ENCODE results near the gene SLC34A3.
A peak's percentile ranks its signal among the peaks of the same experiment; 100 is the strongest.
"Not testable (repeated sequence)": the region's sequence is repeated elsewhere in the genome, so short reads cannot be mapped to it uniquely, and the experiment has no call there.

The SLC34A3 gene

DNA sequence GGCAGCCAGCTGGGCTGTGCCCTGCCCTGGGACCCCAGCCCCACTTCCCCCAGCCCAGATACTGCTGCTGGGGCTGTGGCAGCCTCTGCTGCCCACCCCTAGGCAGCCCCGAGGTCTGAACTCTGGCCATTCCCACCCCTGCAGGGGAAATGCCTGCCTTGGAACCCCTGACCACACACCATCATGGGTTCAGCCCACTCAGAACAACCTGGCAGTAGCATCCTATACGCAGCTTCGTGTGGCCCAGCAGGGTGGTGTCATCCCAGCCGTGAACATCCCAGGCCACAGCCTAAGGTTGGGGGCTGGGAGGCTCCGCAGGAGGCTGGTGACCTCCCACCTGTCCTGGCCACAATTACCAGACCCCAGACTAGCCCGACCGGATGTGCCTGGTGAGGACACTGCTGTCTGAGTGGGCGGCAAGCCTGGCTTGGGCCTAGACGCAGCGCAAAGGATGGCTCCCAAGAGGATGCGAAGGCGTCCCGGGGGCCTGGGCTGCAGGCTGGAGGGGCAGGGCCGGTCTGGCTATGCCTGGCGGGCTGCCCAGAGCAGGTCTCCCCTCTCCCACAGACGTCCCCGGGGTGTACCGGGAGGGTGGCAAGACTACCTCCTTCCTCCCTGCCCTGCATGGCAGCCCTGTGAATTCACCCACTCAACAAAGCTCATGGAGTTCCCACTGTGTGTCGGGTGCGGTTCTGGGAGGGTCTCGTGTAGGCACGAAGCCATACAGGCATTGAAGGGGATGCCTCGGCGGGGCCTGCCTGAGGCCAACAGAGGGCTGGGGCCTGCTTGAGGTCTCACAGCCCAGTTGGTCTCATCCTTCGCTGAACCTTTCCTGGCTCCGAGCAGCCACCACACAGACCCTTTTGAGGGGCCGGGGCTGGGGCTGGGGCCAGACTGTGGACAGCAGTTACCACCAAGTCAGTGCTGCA, 1.5 kb upstream of the SLC34A3 start:
- no peak for DNase-seq (ENCODE audit: low read depth, low spot score)

GRCh38 chr9:137229903-137230704, 597 bp upstream of the SLC34A3 start:
- no peak for DNase-seq (ENCODE audit: low read depth, low spot score)

DNA sequence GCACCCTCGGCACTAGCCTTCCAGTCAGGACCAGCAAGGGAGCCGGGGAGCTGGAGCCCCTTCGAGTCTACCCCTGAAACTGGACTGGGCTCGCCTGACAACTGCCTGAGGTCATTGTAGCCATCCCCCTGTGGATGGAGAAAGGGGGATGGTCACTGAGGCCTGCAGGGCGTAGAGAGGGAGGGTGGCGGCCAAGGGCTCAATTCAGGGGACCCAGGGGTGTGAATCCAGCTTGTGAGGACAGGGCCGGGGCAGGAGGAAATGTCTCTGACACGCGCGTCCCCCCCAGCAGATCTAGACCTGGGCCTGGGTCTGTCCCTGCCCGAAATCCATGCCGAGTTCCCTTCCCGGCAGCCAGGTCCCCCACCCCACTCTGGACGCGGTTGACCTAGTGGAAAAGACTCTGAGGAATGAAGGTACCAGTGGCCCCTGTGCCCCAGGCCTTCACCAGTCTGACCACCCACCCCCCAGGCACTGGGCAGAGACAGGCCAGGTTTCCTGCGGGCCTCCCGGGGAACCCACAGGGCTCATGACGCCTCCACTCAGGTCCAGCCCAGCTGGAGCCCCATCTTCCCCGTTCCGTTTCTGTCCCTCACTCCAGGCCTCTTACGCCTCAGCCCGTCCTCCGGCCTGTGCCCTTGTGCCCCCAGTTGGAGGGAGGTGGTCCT, 805 bp downstream of the SLC34A3 start:
- DNase-seq (ENCODE audit: low read depth, low spot score): no peak

GRCh38 chr9:137232101-137232500, 1.4 kb downstream of the SLC34A3 start:
- no peak for DNase-seq (ENCODE audit: low read depth, low spot score)

DNA sequence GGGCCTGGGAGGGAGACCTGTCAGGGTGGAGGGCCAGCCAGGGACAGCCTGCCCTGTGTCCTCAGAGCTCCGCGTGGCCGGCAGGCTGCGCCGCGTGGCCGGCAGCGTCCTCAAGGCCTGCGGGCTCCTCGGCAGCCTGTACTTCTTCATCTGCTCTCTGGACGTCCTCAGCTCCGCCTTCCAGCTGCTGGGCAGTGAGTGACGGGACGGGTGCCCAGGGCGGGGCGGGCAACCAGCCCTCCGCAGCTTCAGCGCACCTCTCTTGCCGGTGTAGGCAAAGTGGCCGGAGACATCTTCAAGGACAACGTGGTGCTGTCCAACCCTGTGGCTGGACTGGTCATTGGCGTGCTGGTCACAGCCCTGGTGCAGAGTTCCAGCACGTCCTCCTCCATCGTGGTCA, 1.8 kb downstream of the SLC34A3 start:
- no peak for DNase-seq (ENCODE audit: low read depth, low spot score)

DNA sequence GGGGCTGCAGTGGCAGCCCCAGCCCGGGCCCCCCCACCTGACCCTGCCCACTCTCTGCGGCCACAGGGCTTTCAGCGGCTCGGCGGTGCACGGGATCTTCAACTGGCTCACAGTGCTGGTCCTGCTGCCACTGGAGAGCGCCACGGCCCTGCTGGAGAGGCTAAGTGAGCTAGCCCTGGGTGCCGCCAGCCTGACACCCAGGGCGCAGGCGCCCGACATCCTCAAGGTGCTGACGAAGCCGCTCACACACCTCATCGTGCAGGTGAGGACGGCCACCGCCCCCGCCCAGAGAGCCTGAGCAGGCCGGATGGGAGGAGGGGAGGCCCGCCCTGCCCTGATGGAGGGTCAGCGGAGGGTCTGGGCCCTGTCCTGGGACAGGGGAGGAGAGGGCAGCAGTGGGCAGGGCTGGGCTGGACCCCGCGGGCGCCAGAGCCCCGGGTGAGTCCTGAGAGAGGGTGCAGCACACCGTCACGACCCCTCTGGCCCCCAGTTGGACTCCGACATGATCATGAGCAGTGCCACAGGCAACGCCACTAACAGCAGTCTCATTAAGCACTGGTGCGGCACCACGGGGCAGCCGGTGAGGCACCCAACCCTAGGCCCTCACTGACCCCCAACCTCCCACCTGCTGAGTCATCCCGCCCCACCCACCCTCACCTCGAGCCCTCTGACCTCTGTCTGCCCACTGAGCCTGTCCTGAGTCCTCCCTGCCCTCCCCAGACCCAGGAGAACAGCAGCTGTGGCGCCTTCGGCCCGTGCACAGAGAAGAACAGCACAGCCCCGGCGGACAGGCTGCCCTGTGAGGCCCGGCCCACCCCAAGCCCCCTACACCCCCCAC, 2.7 kb downstream of the SLC34A3 start:
- DNase-seq (ENCODE audit: low read depth, low spot score): no peak

- DNase-seq (ENCODE audit: low read depth, low spot score): no peak
Measured at GRCh38 chr9:137234055-137234697, 3.5 kb downstream of the SLC34A3 start.

- no peak for DNase-seq (ENCODE audit: low read depth, low spot score)
Measured at GRCh38 chr9:137234758-137235423, 4.2 kb downstream of the SLC34A3 start.

GRCh38 chr9:137235424-137236237, 4.9 kb downstream of the SLC34A3 start:
- DNase-seq (ENCODE audit: low read depth, low spot score): no peak

GRCh38 chr9:137236238-137236935, 5.7 kb downstream of the SLC34A3 start:
- no peak for DNase-seq (ENCODE audit: low read depth, low spot score)

- DNase-seq (ENCODE audit: low read depth, low spot score): no peak
Measured at GRCh38 chr9:137236936-137237421, 6.3 kb downstream of the SLC34A3 start.

GRCh38 chr9:137237759-137238726, 7.3 kb downstream of the SLC34A3 start:
- DNase-seq (ENCODE audit: low read depth, low spot score): no peak

GRCh38 chr9:137239541-137240200, 9.0 kb downstream of the SLC34A3 start:
- not testable (repeated sequence) for DNase-seq (ENCODE audit: low read depth, low spot score)

- DNase-seq (ENCODE audit: low read depth, low spot score): no peak
Measured at GRCh38 chr9:137240318-137240840, 9.7 kb downstream of the SLC34A3 start.

DNA sequence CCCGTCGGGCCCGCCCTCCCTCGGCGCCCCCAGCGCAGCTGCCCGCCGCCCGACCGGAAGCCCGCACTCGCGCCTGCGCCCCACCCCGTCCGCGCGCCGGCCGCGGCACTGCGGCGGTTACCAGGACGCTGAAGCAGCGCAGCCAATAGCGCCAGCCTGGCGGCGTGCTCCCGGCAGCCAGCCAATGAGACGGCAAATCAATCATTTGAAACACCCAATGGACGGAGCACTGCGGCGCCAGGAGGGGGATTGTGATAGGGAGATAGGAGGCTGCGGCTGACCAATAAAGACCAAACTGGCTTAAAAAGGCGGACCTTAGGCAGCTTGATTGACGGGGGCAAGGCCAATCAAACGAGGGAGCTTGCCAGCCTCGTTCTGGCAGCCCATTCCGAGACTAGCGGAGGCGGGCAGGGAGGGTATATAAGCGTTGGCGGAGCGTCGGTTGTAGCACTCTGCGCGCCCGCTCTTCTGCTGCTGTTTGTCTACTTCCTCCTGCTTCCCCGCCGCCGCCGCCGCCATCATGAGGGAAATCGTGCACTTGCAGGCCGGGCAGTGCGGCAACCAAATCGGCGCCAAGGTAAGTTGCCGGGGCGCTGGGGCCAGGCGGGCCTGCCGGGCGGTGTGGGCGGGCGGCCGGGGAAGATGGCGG, 10.3 kb downstream of the SLC34A3 start, which contains the start of gene TUBB4B:
Gene TUBB4B, plus strand, starts transcription at position 447 of the 649 bp plus-strand sequence. Its CDS starts 74 bp downstream, at position 521.
- peak; percentile 100 for DNase-seq (ENCODE audit: low read depth, low spot score)
